ENCODE results near the gene CLDN14.

CLDN14 gene

GRCh38 chr21:36474591-36474990 lies 5.3 kb downstream of the CLDN14 start:
- no peak for TF ChIP-seq FOXK2 (IDR thresholded peaks at IDR 0.05)
- no peak for TF ChIP-seq ELF4 (IDR thresholded peaks at IDR 0.05)
- no peak for TF ChIP-seq NFRKB (IDR thresholded peaks at IDR 0.05)
- TF ChIP-seq FOXA1 (IDR thresholded peaks at IDR 0.05) = no peak
- TF ChIP-seq CTBP1 (IDR thresholded peaks at IDR 0.05; ENCODE audit: borderline replicate concordance) = no peak
- TF ChIP-seq BHLHE40 (IDR thresholded peaks at IDR 0.05; ENCODE audit: borderline replicate concordance) = no peak
- CTCF ChIA-PET = no interaction called here
- DNase-seq (ENCODE audit: extremely low spot score) = no peak
- POLR2A ChIA-PET = interaction anchor here (0.5 kb wide), 1 partner anchor 338 kb away, joined by 6 read pairs; no protein-coding TSS in a partner anchor

GRCh38 chr21:36473203-36473602 lies 6.7 kb downstream of the CLDN14 start:
- DNase-seq (ENCODE audit: extremely low spot score) = no peak
- TF ChIP-seq TARDBP (IDR thresholded peaks at IDR 0.05) (no peak), FOXM1 (IDR thresholded peaks at IDR 0.05; ENCODE audit: borderline replicate concordance) (no peak), LEF1 (IDR thresholded peaks at IDR 0.05; ENCODE audit: borderline replicate concordance) (no peak), BHLHE40 (IDR thresholded peaks at IDR 0.05; ENCODE audit: borderline replicate concordance) (no peak), L3MBTL2 (conservative IDR thresholded peaks at IDR 0.05) (no peak), HDGF (IDR thresholded peaks at IDR 0.05; ENCODE audit: borderline replicate concordance) (no peak), ARNT (IDR thresholded peaks at IDR 0.05) (no peak), ZNF384 (IDR thresholded peaks at IDR 0.05) (no peak), NFRKB (IDR thresholded peaks at IDR 0.05) (no peak), CTBP1 (IDR thresholded peaks at IDR 0.05; ENCODE audit: borderline replicate concordance) (no peak), ELF4 (IDR thresholded peaks at IDR 0.05) (no peak)
- ChIA-PET CTCF (no interaction called here), POLR2A (no interaction called here)

- TF ChIP-seq CTBP1 (IDR thresholded peaks at IDR 0.05; ENCODE audit: borderline replicate concordance) = no peak
- no peak for TF ChIP-seq SP1 (IDR thresholded peaks at IDR 0.05)
- no peak for TF ChIP-seq ARNT (IDR thresholded peaks at IDR 0.05)
- TF ChIP-seq SUZ12 (IDR thresholded peaks at IDR 0.05) = no peak
- TF ChIP-seq FOXM1 (IDR thresholded peaks at IDR 0.05; ENCODE audit: borderline replicate concordance) = no peak
- no peak for TF ChIP-seq FOXK2 (IDR thresholded peaks at IDR 0.05)
- no peak for TF ChIP-seq PKNOX1 (IDR thresholded peaks at IDR 0.05)
- TF ChIP-seq NFRKB (IDR thresholded peaks at IDR 0.05) = no peak
- no peak for TF ChIP-seq HDGF (IDR thresholded peaks at IDR 0.05; ENCODE audit: borderline replicate concordance)
- no peak for TF ChIP-seq L3MBTL2 (conservative IDR thresholded peaks at IDR 0.05)
- no peak for TF ChIP-seq BHLHE40 (IDR thresholded peaks at IDR 0.05; ENCODE audit: borderline replicate concordance)
- TF ChIP-seq FOXA1 (IDR thresholded peaks at IDR 0.05) = no peak
- POLR2A ChIA-PET = no interaction called here
- CTCF ChIA-PET = interaction anchor here (0.6 kb wide), 1 partner anchor 153 kb away, joined by 4 read pairs; no protein-coding TSS in a partner anchor
- DNase-seq (ENCODE audit: extremely low spot score) = no peak
Measured at GRCh38 chr21:36472377-36472776, 7.5 kb downstream of the CLDN14 start.

GRCh38 chr21:36471254-36471723 lies 8.6 kb downstream of the CLDN14 start:
- ChIA-PET CTCF (no interaction called here), POLR2A (no interaction called here)
- TF ChIP-seq PKNOX1 (IDR thresholded peaks at IDR 0.05) (no peak), L3MBTL2 (conservative IDR thresholded peaks at IDR 0.05) (no peak), ELF4 (IDR thresholded peaks at IDR 0.05) (no peak), SUZ12 (IDR thresholded peaks at IDR 0.05) (no peak), NFRKB (IDR thresholded peaks at IDR 0.05) (no peak), FOXM1 (IDR thresholded peaks at IDR 0.05; ENCODE audit: borderline replicate concordance) (no peak), FOXK2 (IDR thresholded peaks at IDR 0.05) (no peak), LEF1 (IDR thresholded peaks at IDR 0.05; ENCODE audit: borderline replicate concordance) (no peak), CTBP1 (IDR thresholded peaks at IDR 0.05; ENCODE audit: borderline replicate concordance) (no peak), TARDBP (IDR thresholded peaks at IDR 0.05) (no peak), BHLHE40 (IDR thresholded peaks at IDR 0.05; ENCODE audit: borderline replicate concordance) (no peak), ZNF384 (IDR thresholded peaks at IDR 0.05) (no peak), ARNT (IDR thresholded peaks at IDR 0.05) (no peak), HDGF (IDR thresholded peaks at IDR 0.05; ENCODE audit: borderline replicate concordance) (no peak), SP1 (IDR thresholded peaks at IDR 0.05) (no peak), FOXA1 (IDR thresholded peaks at IDR 0.05) (no peak)
- DNase-seq (ENCODE audit: extremely low spot score) = no peak

- no peak for TF ChIP-seq FOXM1 (IDR thresholded peaks at IDR 0.05; ENCODE audit: borderline replicate concordance)
- TF ChIP-seq LEF1 (IDR thresholded peaks at IDR 0.05; ENCODE audit: borderline replicate concordance) = no peak
- no peak for TF ChIP-seq HDGF (IDR thresholded peaks at IDR 0.05; ENCODE audit: borderline replicate concordance)
- no peak for TF ChIP-seq L3MBTL2 (conservative IDR thresholded peaks at IDR 0.05)
- TF ChIP-seq ZNF384 (IDR thresholded peaks at IDR 0.05) = no peak
- no peak for TF ChIP-seq ELF4 (IDR thresholded peaks at IDR 0.05)
- no peak for TF ChIP-seq CTBP1 (IDR thresholded peaks at IDR 0.05; ENCODE audit: borderline replicate concordance)
- TF ChIP-seq BHLHE40 (IDR thresholded peaks at IDR 0.05; ENCODE audit: borderline replicate concordance) = no peak
- no peak for TF ChIP-seq PKNOX1 (IDR thresholded peaks at IDR 0.05)
- TF ChIP-seq NFRKB (IDR thresholded peaks at IDR 0.05) = no peak
- TF ChIP-seq SP1 (IDR thresholded peaks at IDR 0.05) = no peak
- CTCF ChIA-PET = no interaction called here
- no peak for DNase-seq (ENCODE audit: extremely low spot score)
- POLR2A ChIA-PET = no interaction called here
Measured at GRCh38 chr21:36470294-36470693, 9.6 kb downstream of the CLDN14 start.

GRCh38 chr21:36466061-36466511 lies 13.8 kb downstream of the CLDN14 start:
- ChIA-PET POLR2A (no interaction called here), CTCF (no interaction called here)
- DNase-seq (ENCODE audit: extremely low spot score) = no peak
- TF ChIP-seq ELF4 (IDR thresholded peaks at IDR 0.05) (no peak), SP1 (IDR thresholded peaks at IDR 0.05) (no peak), ZNF384 (IDR thresholded peaks at IDR 0.05) (no peak), CTBP1 (IDR thresholded peaks at IDR 0.05; ENCODE audit: borderline replicate concordance) (no peak)

Measured in HEK293T (cell line).